Testis (tissue), 3 donors: ENCODE data around the gene NPPB. TPM values are rescaled to one million over a fixed set of nuclear protein-coding genes. Genes with fewer than 3 reads are reported as not detected.
"Not testable (repeated sequence)": the region's sequence is repeated elsewhere in the genome, so short reads cannot be mapped to it uniquely, and the experiment has no call there.

Experiments used
- DNase-seq: peaks from one replicate; pipeline ENCODE4 v3.0.0-alpha.2; 2019
- H3K27ac ChIP-seq, 2 donors: fragments of 200-600 bp; sonication (generic); one replicate each; pipeline ENCODE4 v1.5.1; 2019
- H3K27me3 ChIP-seq: fragments of 200-600 bp; sonication (generic); one replicate; pipeline ENCODE4 v1.5.1; 2019
- H3K36me3 ChIP-seq: fragments of 200-600 bp; sonication (generic); one replicate; pipeline ENCODE4 v1.5.1; 2017; ENCODE audit warnings: low read depth; ENCODE audit errors: missing control alignments
- H3K4me1 ChIP-seq: fragments of 200-600 bp; sonication (generic); one replicate; pipeline ENCODE4 v1.5.1; 2019
- H3K4me3 ChIP-seq, 2 donors: fragments of 200-600 bp; sonication (generic); one replicate each; pipeline ENCODE4 v1.5.1; 2017 to 2019
- H3K9me3 ChIP-seq: fragments of 200-600 bp; sonication (generic); one replicate; pipeline ENCODE4 v1.5.1; 2017
- POLR2A ChIP-seq: fragments of 450-650 bp; IDR thresholded peaks from one replicate; pipeline ENCODE4 v1.6.1; 2017; ENCODE audit warnings: antibody characterized with exemption, mild to moderate bottlenecking, moderate library complexity
- WGBS, 2 donors: methylation state at CpG; one replicate each; pipeline ENCODE4 v1.1.5; 2018; 5-methylcytosine and 5-hydroxymethylcytosine counted together
- intact Hi-C: fragments of 100-400 bp; cut with DNase I; formaldehyde crosslinking; loops from one replicate; pipeline ENCODE4 v1.15.1; 2023; ENCODE audit warnings: low total_unique reads
- polyA plus RNA-seq: library from polyadenylated mRNA; stranded (reverse); fragments of 350-450 nt; fragmentation: Illumina TruSeq; extraction: RNeasy Lipid Tissue Mini Kit (QIAGEN cat#74804); gene quantifications from one replicate; pipeline ENCODE4 v1.2.3, GENCODE V29; 2014; ENCODE audit warnings: low read depth, low replicate concordance; ENCODE audit not compliant: insufficient read depth
- total RNA-seq, 2 donors: library from RNA; depleted of rRNA; stranded (reverse); fragments of >200 nt; gene quantifications; one replicate each; pipeline ENCODE4 v1.2.3, GENCODE V29; 2016
- TF ChIP-seq, protein P1 (sequence below), 3 experiments: fragments of 450-650 bp in 2 of 3; fragments of 200-600 bp in 1 of 3; sonication (generic) in 1 of 3; IDR thresholded peaks; one replicate each; pipeline ENCODE4 v1.5.1; 2016 to 2019; ENCODE audit warnings: antibody characterized with exemption in 3 of 3, mild to moderate bottlenecking in 2 of 3, moderate library complexity in 1 of 3

NPPB gene
- total and polyA plus RNA-seq, 3 donors from 2014 or later: 0.50 TPM; not detected in 2

DNA sequence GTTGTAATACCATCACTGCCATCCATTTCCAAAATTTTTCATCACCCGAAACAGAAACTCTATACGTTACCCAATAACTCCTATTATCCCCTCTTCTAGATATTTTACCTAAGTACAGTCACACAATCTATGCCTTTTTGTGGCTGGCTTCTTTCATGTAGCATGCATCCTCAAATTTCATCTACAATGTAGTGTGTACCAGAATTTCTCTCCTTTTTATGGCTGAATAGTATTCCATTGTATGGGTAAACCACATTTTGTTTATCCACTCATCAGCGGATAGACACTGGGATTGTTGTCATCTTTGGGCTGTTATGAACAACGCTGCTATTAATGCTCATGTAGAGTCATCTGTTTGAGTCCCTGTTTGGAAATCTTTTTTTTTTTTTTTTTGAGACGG, 46.2 kb upstream of the NPPB start:
- no peaks in the 10 kb centered on the region for H3K9me3 ChIP-seq
- intact Hi-C loops: no loop called here
- TF ChIP-seq, protein P1, sequence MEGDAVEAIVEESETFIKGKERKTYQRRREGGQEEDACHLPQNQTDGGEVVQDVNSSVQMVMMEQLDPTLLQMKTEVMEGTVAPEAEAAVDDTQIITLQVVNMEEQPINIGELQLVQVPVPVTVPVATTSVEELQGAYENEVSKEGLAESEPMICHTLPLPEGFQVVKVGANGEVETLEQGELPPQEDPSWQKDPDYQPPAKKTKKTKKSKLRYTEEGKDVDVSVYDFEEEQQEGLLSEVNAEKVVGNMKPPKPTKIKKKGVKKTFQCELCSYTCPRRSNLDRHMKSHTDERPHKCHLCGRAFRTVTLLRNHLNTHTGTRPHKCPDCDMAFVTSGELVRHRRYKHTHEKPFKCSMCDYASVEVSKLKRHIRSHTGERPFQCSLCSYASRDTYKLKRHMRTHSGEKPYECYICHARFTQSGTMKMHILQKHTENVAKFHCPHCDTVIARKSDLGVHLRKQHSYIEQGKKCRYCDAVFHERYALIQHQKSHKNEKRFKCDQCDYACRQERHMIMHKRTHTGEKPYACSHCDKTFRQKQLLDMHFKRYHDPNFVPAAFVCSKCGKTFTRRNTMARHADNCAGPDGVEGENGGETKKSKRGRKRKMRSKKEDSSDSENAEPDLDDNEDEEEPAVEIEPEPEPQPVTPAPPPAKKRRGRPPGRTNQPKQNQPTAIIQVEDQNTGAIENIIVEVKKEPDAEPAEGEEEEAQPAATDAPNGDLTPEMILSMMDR (IDR thresholded peaks at IDR 0.05): no peak
- no peak for TF ChIP-seq POLR2A
- 88 to 97% methylated on average over 5 of the region's 5 CpGs for WGBS, 2 donors
- H3K36me3 ChIP-seq: no peaks in the 10 kb centered on the region
- no peak overlapping the region for H3K4me3 ChIP-seq
- H3K27ac ChIP-seq: no peak overlapping the region
- peaks cover 3% of the 10 kb centered on the region for H3K4me1 ChIP-seq
- H3K27me3 ChIP-seq: no peaks in the 10 kb centered on the region
- DNase-seq: no peak

DNA sequence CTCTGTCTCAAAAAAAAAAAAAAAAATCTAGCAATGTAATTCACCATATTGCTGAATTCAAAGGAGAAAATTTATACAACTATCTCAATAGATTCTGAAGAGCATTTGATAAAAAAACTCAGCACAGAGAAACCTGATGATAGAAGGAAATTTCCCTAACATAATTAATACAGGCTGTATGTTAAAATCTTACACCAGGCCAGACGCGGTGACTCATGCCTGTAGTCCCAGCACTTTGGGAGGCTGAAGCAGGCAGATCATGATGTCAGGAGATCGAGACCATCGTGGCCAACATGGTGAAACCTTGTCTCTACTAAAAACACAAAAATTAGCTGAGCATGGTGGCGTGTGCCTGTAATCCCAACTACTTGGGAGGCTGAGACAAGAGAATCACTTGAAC, 45.4 kb upstream of the NPPB start:
- DNase-seq, H3K4me1 ChIP-seq, H3K36me3 ChIP-seq, H3K27me3 ChIP-seq, H3K9me3 ChIP-seq, intact Hi-C loops, H3K4me3 ChIP-seq, H3K27ac ChIP-seq: not testable (repeated sequence)
- WGBS, 2 donors: 94 to 97% methylated on average over 5 of the region's 5 CpGs

DNA sequence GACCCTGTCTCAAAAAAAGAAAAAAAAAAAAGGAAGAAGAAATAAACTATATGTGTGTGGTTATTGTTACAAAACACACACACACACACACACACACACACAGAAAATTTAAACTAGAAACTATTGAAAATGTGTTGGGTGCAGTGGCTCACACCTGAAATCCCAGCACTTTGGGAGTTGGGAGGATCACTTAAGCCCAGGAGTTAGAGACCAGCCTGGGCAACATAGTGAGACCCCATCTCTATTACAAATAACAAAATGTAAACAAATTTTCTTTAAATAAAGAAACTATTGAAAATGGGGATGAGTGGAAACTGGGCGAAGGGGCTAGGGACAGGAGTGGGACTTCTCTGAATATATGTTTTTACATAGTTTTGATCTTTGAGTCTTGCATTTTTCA, 44.5 kb upstream of the NPPB start:
- WGBS, 2 donors: 100% methylated on average over 1 of the region's 1 CpG
- TF ChIP-seq, protein P1 (IDR thresholded peaks at IDR 0.05): no peak
- no peak for TF ChIP-seq POLR2A

DNA sequence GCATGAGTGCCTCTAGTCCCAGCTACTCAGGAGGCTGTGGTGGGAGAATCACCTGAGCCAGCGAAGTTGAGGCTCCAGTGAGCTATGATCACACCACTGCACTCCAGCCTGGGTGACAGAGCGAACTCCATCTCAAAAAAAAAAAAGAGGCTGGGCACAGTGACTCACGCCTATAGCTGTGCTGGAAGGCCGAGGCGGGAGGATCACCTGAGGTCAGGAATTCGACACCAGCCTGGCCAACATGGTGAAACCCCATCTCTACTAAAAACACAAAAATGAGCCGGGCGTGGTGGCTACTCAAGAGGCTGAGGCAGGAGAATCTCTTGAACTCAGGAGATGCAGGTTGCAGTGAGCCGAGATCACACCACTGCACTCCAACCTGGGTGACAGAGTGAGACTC, 42.7 kb upstream of the NPPB start:
- DNase-seq, H3K4me1 ChIP-seq, H3K27me3 ChIP-seq, H3K9me3 ChIP-seq, H3K4me3 ChIP-seq, H3K36me3 ChIP-seq, intact Hi-C loops, H3K27ac ChIP-seq: not testable (repeated sequence)
- WGBS, 2 donors: 75 to 77% methylated on average over 9 of the region's 9 CpGs

More for the DNA sequence above, 44.5 kb upstream of the NPPB start:
- Histone ChIP-seq H3K27ac (no peak overlapping the region), H3K4me3 (no peak overlapping the region), H3K27me3 (no peaks in the 10 kb centered on the region), H3K36me3 (no peaks in the 10 kb centered on the region), H3K4me1 (no peaks in the 10 kb centered on the region), H3K9me3 (no peaks in the 10 kb centered on the region)
- intact Hi-C loops: no loop called here
- no peak for DNase-seq

DNA sequence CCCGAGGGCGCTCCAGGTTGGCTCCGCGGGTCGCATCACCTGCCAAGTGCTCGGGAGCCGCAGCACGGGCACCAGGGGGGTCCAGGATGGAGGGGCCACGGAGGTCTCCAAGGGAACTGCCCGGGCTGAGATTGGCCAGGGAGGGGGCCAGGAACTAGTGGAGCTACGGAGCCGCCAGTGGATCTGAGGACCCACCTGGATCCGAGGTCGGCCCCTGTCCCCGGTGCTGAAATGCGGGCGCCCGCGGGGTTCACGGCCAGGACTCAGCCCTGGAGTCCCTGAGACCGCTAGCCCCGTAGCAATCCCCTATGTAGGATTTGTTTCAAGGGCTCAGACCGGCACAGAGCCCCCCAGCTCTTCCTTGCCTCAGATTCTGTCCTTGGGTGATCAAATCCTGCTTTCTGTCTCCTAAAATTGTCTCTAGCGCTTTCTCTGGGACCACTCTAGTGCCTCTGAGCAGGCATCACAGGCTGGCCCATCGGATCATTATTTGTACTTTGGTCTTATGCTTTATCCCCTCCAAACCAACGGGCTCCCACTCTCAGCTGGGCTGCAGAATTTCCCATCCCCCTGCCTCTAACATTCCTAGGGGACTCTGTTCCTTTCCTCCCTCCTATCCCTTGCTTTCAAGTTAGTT, 40.2 kb upstream of the NPPB start:
- 10 to 14% methylated on average over 9 to 26 of the region's 26 CpGs for WGBS, 2 donors
- no peaks in the 10 kb centered on the region for H3K27me3 ChIP-seq

More for the DNA sequence above, 40.2 kb upstream of the NPPB start:
- H3K27ac ChIP-seq: no peak overlapping the region
- DNase-seq: no peak
- no peaks in the 10 kb centered on the region for H3K36me3 ChIP-seq
- TF ChIP-seq, protein P1 (IDR thresholded peaks at IDR 0.05): no peak
- no peak for TF ChIP-seq POLR2A
- H3K4me1 ChIP-seq: no peaks in the 10 kb centered on the region
- intact Hi-C loops: no loop called here
- no peak overlapping the region for H3K4me3 ChIP-seq
- H3K9me3 ChIP-seq: no peaks in the 10 kb centered on the region
